Spleen (tissue), 11 donors: ENCODE data around the gene PAPPA2. TPM values are rescaled to one million over a fixed set of nuclear protein-coding genes. Genes with fewer than 3 reads are reported as not detected.

Experiments
- DNase-seq: peaks from one replicate; pipeline ENCODE4 v3.0.0-alpha.2; 2020
- H3K27ac ChIP-seq, 8 donors: fragments of 200-600 bp; sonication (generic) in 7 of 8; 1 replicate in 4 of 8; 2 replicates in 4 of 8; pipeline versions ENCODE4 v1.5.0 to v1.8.0; 2016 to 2021; ENCODE audit warnings: inconsistent platforms in 4 of 8, mild to moderate bottlenecking in 4 of 8, moderate library complexity in 1 of 8
- H3K27me3 ChIP-seq, 7 donors: fragments of 200-600 bp; sonication (generic) in 6 of 7; replicated peaks in 1 of 7; 1 replicate in 4 of 7; 2 replicates in 3 of 7; pipeline versions ENCODE4 v1.5.0 to v1.8.0; 2016 to 2021; ENCODE audit warnings: inconsistent platforms in 3 of 7, mild to moderate bottlenecking in 1 of 7
- H3K36me3 ChIP-seq, 6 donors: fragments of 200-600 bp; sonication (generic) in 5 of 6; 1 replicate in 4 of 6; 2 replicates in 2 of 6; pipeline versions ENCODE4 v1.5.0 to v1.8.0; 2016 to 2021; ENCODE audit warnings: inconsistent platforms in 2 of 6
- H3K4me1 ChIP-seq, 6 donors: fragments of 200-600 bp; sonication (generic) in 5 of 6; 1 replicate in 3 of 6; 2 replicates in 3 of 6; pipeline versions ENCODE4 v1.5.0 to v1.8.0; 2016 to 2021; ENCODE audit warnings: inconsistent platforms in 3 of 6
- H3K4me3 ChIP-seq, 8 donors: fragments of 200-600 bp; sonication (generic) in 7 of 8; 1 replicate in 4 of 8; 2 replicates in 4 of 8; pipeline versions ENCODE4 v1.5.0 to v1.8.0; 2016 to 2021; ENCODE audit warnings: inconsistent platforms in 4 of 8, mild to moderate bottlenecking in 4 of 8, moderate library complexity in 2 of 8
- H3K9me3 ChIP-seq, 8 donors: fragments of 200-600 bp; sonication (generic) in 7 of 8; 1 replicate in 4 of 8; 2 replicates in 4 of 8; pipeline versions ENCODE4 v1.5.0 to v1.8.0; 2016 to 2021; ENCODE audit warnings: inconsistent platforms in 4 of 8
- POLR2A ChIP-seq, 3 donors: fragments of 450-650 bp; IDR thresholded peaks; one replicate each; pipeline ENCODE4 v1.5.1; 2017; ENCODE audit warnings: antibody characterized with exemption in 3 of 3, mild to moderate bottlenecking in 1 of 3
- POLR2AphosphoS5 ChIP-seq, 3 donors: sonication (generic); formaldehyde crosslinking; IDR thresholded peaks; one replicate each; pipeline ENCODE4 v1.5.1; 2017; ENCODE audit warnings: antibody characterized with exemption in 3 of 3
- WGBS, 5 donors: extraction: QIAGEN DNeasy Blood & Tissue Kit in 3 of 5; methylation state at CpG; one replicate each; pipeline versions ENCODE4 v1.1.5 to v1.1.7; 2013 to 2018; 5-methylcytosine and 5-hydroxymethylcytosine counted together
- intact Hi-C: fragments of 100-400 bp; cut with DNase I; formaldehyde crosslinking; loops from one replicate; pipeline ENCODE4 v1.15.0; 2023; ENCODE audit warnings: low total_unique reads
- polyA plus RNA-seq, 3 donors: library from polyadenylated mRNA; stranded (reverse); fragments of 200-250 nt; gene quantifications; one replicate each; pipeline ENCODE4 v1.2.1, GENCODE V29; 2013
- total RNA-seq, 7 donors: library from RNA; depleted of rRNA in 3 of 7; stranded (reverse); fragments of >200 nt in 3 of 7; fragmentation: NEBNext Ultra II Directional in 4 of 7; extraction: Animal tissue kit (Norgen Biotek cat#: 25700) in 4 of 7; gene quantifications; one replicate each; pipeline versions ENCODE4 v1.1.0 to v1.2.1, GENCODE V29; 2016 to 2021
- TF ChIP-seq, protein P1 (sequence below), 11 experiments: fragments of 200-600 bp in 7 of 11; fragments of 450-650 bp in 4 of 11; sonication (generic) in 4 of 11; IDR thresholded peaks in 8 of 11; conservative IDR thresholded peaks in 3 of 11; 1 replicate in 7 of 11; 2 replicates in 4 of 11; pipeline versions ENCODE4 v1.4.0 to v1.8.0; 2016 to 2021; ENCODE audit warnings: antibody characterized with exemption in 11 of 11, inconsistent platforms in 4 of 11, mild to moderate bottlenecking in 1 of 11
- donor health status: healthy with polysubstance abuse.
- donor health status: DM: no; HTN: no; CAD: no; lungs with moderate emphysema.
- donor health status: DM: no; HTN: no; CAD: no.
- donor health status: Bipolar disorder and iron deficiency.
- donor health status: healthy.
- donor health status: DM: no; HTN: no; CAD: no.
- donor health status: DM: yes; HTN: yes; CAD: no.

The PAPPA2 gene
- total and polyA plus RNA-seq, 10 donors: 0.02 to 0.76 (median 0.06) TPM; not detected in 3

DNA sequence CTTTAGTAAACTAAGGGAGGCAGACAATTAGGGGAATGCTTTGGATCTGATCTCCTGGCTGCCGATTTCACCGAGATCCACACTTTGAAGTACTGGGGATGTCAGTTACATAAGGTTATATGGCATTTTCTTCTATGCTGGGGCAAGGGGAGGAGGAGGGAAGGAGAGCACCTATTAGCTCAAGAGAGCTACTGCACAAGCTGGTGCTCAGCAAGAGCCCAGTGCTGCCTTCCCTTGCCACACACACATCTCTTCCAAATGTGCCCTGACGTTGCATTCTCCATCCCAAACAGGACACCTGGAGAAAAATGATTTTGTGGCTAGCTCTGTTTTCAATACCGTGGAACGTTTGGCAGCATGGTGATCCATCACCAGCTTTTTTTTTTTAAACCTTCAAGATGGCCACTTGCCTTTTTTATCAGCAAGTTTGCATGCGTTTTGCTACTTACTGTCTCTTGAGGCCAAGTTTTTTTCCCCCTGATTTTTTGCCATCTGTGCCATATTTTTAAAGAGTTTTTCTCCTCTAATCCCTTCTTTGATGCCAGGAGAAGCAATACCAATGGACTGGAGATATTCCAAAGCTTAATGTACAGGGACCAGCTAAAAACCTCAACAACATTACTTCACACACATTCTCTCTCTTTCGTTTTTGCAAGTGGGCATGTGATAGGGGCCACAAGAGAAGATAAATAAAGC lies 66.6 kb downstream of the PAPPA2 start:
- H3K27ac ChIP-seq: no peak overlapping the region
- H3K9me3 ChIP-seq: no peaks in the 10 kb centered on the region
- TF ChIP-seq POLR2AphosphoS5 (IDR thresholded peaks at IDR 0.05) (no peak), POLR2A (IDR thresholded peaks at IDR 0.05) (no peak)
- TF ChIP-seq, protein P1, sequence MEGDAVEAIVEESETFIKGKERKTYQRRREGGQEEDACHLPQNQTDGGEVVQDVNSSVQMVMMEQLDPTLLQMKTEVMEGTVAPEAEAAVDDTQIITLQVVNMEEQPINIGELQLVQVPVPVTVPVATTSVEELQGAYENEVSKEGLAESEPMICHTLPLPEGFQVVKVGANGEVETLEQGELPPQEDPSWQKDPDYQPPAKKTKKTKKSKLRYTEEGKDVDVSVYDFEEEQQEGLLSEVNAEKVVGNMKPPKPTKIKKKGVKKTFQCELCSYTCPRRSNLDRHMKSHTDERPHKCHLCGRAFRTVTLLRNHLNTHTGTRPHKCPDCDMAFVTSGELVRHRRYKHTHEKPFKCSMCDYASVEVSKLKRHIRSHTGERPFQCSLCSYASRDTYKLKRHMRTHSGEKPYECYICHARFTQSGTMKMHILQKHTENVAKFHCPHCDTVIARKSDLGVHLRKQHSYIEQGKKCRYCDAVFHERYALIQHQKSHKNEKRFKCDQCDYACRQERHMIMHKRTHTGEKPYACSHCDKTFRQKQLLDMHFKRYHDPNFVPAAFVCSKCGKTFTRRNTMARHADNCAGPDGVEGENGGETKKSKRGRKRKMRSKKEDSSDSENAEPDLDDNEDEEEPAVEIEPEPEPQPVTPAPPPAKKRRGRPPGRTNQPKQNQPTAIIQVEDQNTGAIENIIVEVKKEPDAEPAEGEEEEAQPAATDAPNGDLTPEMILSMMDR (IDR thresholded peaks at IDR 0.05 in 8 of 11, conservative IDR thresholded peaks at IDR 0.05 in 3 of 11): no peak
- H3K27me3 ChIP-seq: no peaks in the 10 kb centered on the region
- no peak for DNase-seq
- H3K4me1 ChIP-seq: no peaks in the 10 kb centered on the region
- intact Hi-C loops: no loop called here
- no peak overlapping the region for H3K4me3 ChIP-seq
- no peaks in the 10 kb centered on the region for H3K36me3 ChIP-seq
- WGBS, 5 donors: 61 to 70% (median 69%) methylated on average over 7 of the region's 7 CpGs

DNA sequence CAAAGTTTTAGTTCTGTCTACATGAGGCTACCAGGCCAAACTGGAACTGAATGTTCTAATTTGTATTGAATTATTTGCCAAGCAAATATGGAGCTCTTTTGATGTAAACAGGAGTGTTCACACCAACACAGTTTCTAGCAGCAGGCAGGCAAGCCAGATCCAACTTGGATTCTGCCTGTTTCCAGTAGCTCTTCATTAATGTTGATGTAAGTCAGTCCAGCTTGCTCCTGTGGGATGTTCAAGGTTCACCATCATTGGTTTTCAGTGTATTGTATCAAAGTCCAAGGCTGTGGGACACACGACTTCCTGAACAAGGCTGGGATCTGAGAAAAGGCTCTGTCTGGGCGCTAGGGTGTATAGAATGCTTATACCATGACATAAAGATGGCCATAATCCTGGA lies 68.1 kb downstream of the PAPPA2 start:
- no peak overlapping the region for H3K27ac ChIP-seq
- H3K27me3 ChIP-seq: no peaks in the 10 kb centered on the region
- 72 to 85% (median 78%) methylated on average over 2 of the region's 2 CpGs for WGBS, 5 donors
- intact Hi-C loops: no loop called here
- no peak overlapping the region for H3K4me3 ChIP-seq
- no peak for TF ChIP-seq POLR2AphosphoS5 (IDR thresholded peaks at IDR 0.05)
- TF ChIP-seq, protein P1 (IDR thresholded peaks at IDR 0.05 in 8 of 11, conservative IDR thresholded peaks at IDR 0.05 in 3 of 11): no peak
- no peak for TF ChIP-seq POLR2A (IDR thresholded peaks at IDR 0.05)
- H3K9me3 ChIP-seq: no peaks in the 10 kb centered on the region
- no peaks in the 10 kb centered on the region for H3K4me1 ChIP-seq
- no peaks in the 10 kb centered on the region for H3K36me3 ChIP-seq
- DNase-seq: no peak

DNA sequence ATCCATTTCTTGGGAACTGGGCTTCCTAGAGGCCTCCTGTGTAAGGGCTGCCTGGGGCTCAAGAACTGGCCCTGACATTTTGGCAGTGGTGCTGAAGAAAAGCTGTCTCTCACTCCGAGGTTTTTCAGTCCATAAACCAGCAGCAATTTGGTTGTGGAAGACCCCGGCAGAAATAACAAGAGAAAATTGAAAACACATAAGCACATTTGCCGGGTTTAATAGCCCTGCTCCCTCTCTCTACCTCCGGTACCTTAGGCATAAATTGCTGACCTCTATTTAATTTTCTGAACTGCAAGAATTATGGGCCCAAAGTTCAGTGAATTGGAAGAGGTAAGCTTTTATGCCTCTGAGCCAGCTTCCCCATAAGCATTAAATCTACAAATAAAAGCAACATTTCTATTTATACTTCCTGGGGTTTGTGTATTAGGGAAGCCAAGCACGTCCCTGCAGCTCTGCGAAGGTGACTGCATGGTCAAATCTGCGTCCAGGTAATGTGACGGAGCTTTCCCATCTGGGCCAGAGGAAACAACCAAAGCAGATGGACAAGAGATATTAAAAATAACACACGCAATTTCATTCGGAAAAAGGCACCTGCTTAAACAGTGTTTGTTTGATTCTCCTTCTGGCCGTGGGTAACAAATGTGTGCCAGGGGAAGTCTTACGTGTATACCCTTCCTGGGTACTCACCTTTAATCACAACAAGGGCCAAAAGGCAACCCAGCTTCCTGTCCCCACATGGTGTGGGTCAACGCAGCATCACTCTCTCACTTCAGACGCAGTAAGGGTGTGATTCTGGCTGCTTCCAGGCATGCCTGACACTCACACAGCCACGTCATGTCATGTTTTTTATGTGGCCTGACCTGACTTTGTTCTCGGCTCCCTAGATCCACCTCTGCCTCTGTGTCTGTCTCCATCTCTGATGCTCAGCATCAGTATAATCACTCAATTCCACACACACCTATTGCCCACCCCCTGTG lies 69.2 kb downstream of the PAPPA2 start:
- TF ChIP-seq, protein P1 (IDR thresholded peaks at IDR 0.05 in 8 of 11, conservative IDR thresholded peaks at IDR 0.05 in 3 of 11): no peak
- TF ChIP-seq POLR2A (IDR thresholded peaks at IDR 0.05): no peak
- no peak for TF ChIP-seq POLR2AphosphoS5 (IDR thresholded peaks at IDR 0.05)
- Histone ChIP-seq H3K9me3 (no peaks in the 10 kb centered on the region), H3K4me3 (no peak overlapping the region), H3K27me3 (no peaks in the 10 kb centered on the region), H3K27ac (no peak overlapping the region), H3K4me1 (no peaks in the 10 kb centered on the region), H3K36me3 (no peaks in the 10 kb centered on the region)
- whole genome bisulfite sequencing, 5 donors: 70 to 73% (median 71%) methylated on average over 16 of the region's 16 CpGs
- no peak for DNase-seq
- intact Hi-C loops: no loop called here

DNA sequence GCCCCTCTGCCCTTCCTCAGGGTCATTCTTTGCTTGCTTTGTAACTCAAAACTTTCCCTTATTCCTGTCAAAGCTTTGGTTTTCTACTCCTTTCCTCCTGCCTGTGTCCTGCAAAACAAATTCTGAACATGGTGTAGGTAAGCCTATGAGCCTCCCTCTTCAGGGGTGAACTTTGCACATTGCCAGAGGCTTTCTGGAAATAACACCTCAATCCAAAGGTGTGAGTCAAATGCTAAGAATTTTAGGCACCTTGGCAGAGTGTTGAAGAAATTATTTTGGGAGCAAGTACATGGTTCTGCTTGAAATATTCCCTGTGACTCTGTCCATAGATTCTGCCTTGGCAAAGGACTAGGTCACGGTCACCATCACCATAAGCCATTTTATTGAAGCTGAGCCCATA lies 70.0 kb downstream of the PAPPA2 start:
- Histone ChIP-seq H3K27ac (no peak overlapping the region), H3K36me3 (no peaks in the 10 kb centered on the region), H3K9me3 (no peaks in the 10 kb centered on the region), H3K4me1 (no peaks in the 10 kb centered on the region), H3K4me3 (no peak overlapping the region), H3K27me3 (no peaks in the 10 kb centered on the region)
- WGBS, 5 donors: 80 to 90% (median 88%) methylated on average over 1 of the region's 1 CpG
- intact Hi-C loops: no loop called here
- no peak for DNase-seq
- TF ChIP-seq, protein P1 (IDR thresholded peaks at IDR 0.05 in 8 of 11, conservative IDR thresholded peaks at IDR 0.05 in 3 of 11): no peak
- no peak for TF ChIP-seq POLR2AphosphoS5 (IDR thresholded peaks at IDR 0.05)
- TF ChIP-seq POLR2A (IDR thresholded peaks at IDR 0.05): no peak
